WTC11 (cell line): ENCODE data around the gene SLC30A2. TPM values are rescaled to one million over a fixed set of nuclear protein-coding genes. Genes with fewer than 3 reads are reported as not detected.

Source experiments
- ATAC-seq: fragments of 200-7000 bp; cut with Tn5 transposase; 2 replicates; pipeline ENCODE4 v1.10.0; 2021; ENCODE audit warnings: mild to moderate bottlenecking, moderate library complexity
- CTCF ChIA-PET: fragments of 300-600 bp; sonication (Branson Sonifier 250); formaldehyde crosslinking; loops from one replicate; lab custom pipeline; 2021; ENCODE audit warnings: antibody characterized with exemption; lab: Charles Lee
- POLR2A ChIA-PET: fragments of 350-600 bp; sonication (Branson Sonifier 250); formaldehyde crosslinking; loops from one replicate; lab custom pipeline; 2021; ENCODE audit warnings: antibody characterized with exemption; lab: Charles Lee
- DNase-seq: peaks from one replicate; pipeline ENCODE4 v3.0.0; 2021; ENCODE audit warnings: low spot score
- H3K27ac Mint-ChIP-seq: 2 replicates; pipeline ENCODE4 v1.8.0; 2021; ENCODE audit warnings: mixed read lengths
- H3K27me3 Mint-ChIP-seq: 2 replicates; pipeline ENCODE4 v1.8.0; 2021; ENCODE audit warnings: low read depth, mild to moderate bottlenecking, moderate library complexity, mixed read lengths
- H3K36me3 Mint-ChIP-seq: 2 replicates; pipeline ENCODE4 v1.8.0; 2021; ENCODE audit warnings: mixed read lengths
- H3K4me1 Mint-ChIP-seq: 2 replicates; pipeline ENCODE4 v1.8.0; 2022; ENCODE audit warnings: mixed read lengths
- H3K4me3 Mint-ChIP-seq: 2 replicates; pipeline ENCODE4 v1.8.0; 2021; ENCODE audit warnings: mild to moderate bottlenecking, moderate library complexity, mixed read lengths
- H3K9me3 Mint-ChIP-seq: 2 replicates; pipeline ENCODE4 v1.8.0; 2021; ENCODE audit warnings: mixed read lengths
- E2F4 ChIP-seq: sonication (generic); formaldehyde crosslinking; IDR thresholded peaks from 2 replicates; pipeline ENCODE4 v1.8.1; 2022; ENCODE audit warnings: low read depth, mild to moderate bottlenecking, moderate library complexity, missing genetic modification reagents, borderline replicate concordance
- GRHL2 ChIP-seq: fragments of 250-450 bp; sonication (Bioruptor Pico); IDR thresholded peaks from 2 replicates; pipeline ENCODE4 v1.8.0; 2022; ENCODE audit warnings: mild to moderate bottlenecking, moderate library complexity; ENCODE audit not compliant: insufficient replicate concordance, severe bottlenecking
- GTF2I ChIP-seq: fragments of 250-450 bp; sonication (Bioruptor Pico); conservative IDR thresholded peaks from 2 replicates; pipeline ENCODE4 v1.4.0; 2021; ENCODE audit warnings: mild to moderate bottlenecking
- KAT7 ChIP-seq: sonication (generic); formaldehyde crosslinking; IDR thresholded peaks from 2 replicates; pipeline ENCODE4 v1.8.1; 2023; ENCODE audit warnings: missing genetic modification reagents, mild to moderate bottlenecking, borderline replicate concordance
- RELA ChIP-seq: sonication (generic); formaldehyde crosslinking; IDR thresholded peaks from 2 replicates; pipeline ENCODE4 v1.8.1; 2022; ENCODE audit warnings: missing genetic modification reagents, mild to moderate bottlenecking, borderline replicate concordance
- SP1 ChIP-seq: sonication (generic); formaldehyde crosslinking; conservative IDR thresholded peaks from 2 replicates; pipeline ENCODE4 v1.8.1; 2022; ENCODE audit warnings: missing genetic modification reagents
- TCF7 ChIP-seq: sonication (generic); formaldehyde crosslinking; IDR thresholded peaks from 2 replicates; pipeline ENCODE4 v1.8.0; 2022; ENCODE audit warnings: mild to moderate bottlenecking, low read depth, missing genetic modification reagents, moderate library complexity
- ZNF396 ChIP-seq: fragments of 250-450 bp; sonication (Bioruptor Pico); IDR thresholded peaks from 2 replicates; pipeline ENCODE4 v1.8.0; 2021; ENCODE audit warnings: mild to moderate bottlenecking, moderate library complexity, borderline replicate concordance
- ZNF671 ChIP-seq: fragments of 250-450 bp; sonication (Bioruptor Pico); IDR thresholded peaks from 2 replicates; pipeline ENCODE4 v1.8.0; 2021; ENCODE audit warnings: mild to moderate bottlenecking
- total RNA-seq: library from RNA; stranded (reverse); gene quantifications from 3 replicates; pipeline ENCODE4 v1.2.3, GENCODE V29; 2021
- TF ChIP-seq, protein P1 (sequence below): sonication (generic); formaldehyde crosslinking; IDR thresholded peaks from 2 replicates; pipeline ENCODE4 v1.8.1; 2023; ENCODE audit warnings: mild to moderate bottlenecking, missing genetic modification reagents
- TF ChIP-seq, protein P2 (sequence below): sonication (generic); formaldehyde crosslinking; IDR thresholded peaks from 2 replicates; pipeline ENCODE4 v1.8.1; 2023; ENCODE audit warnings: mild to moderate bottlenecking, moderate library complexity, missing genetic modification reagents
- TF ChIP-seq, protein P3 (sequence below): sonication (generic); formaldehyde crosslinking; IDR thresholded peaks from 2 replicates; pipeline ENCODE4 v1.8.1; 2022; ENCODE audit warnings: mild to moderate bottlenecking, moderate library complexity, missing genetic modification reagents
- TF ChIP-seq, protein P4 (sequence below): fragments of 250-450 bp; sonication (Bioruptor Pico); conservative IDR thresholded peaks from 2 replicates; pipeline ENCODE4 v1.9.0; 2021; ENCODE audit warnings: mild to moderate bottlenecking
- TF ChIP-seq, protein P5 (sequence below): sonication (generic); formaldehyde crosslinking; conservative IDR thresholded peaks from 2 replicates; pipeline ENCODE4 v1.8.1; 2023; ENCODE audit warnings: mild to moderate bottlenecking, low read depth, missing genetic modification reagents, moderate library complexity

The SLC30A2 gene
- total RNA-seq, 1 experiment from 2014 or later, result 0.15 TPM

GRCh38 chr1:26029864-26030481 lies 15.9 kb downstream of the SLC30A2 start:
- H3K27me3 Mint-ChIP-seq, result peaks cover 35% of the 10 kb centered on the region
- DNase-seq (no peak), ATAC-seq (peak; percentile 34)
- no peaks in the 10 kb centered on the region for H3K36me3 Mint-ChIP-seq
- H3K27ac Mint-ChIP-seq, result no peak overlapping the region
- H3K4me1 Mint-ChIP-seq, result peaks cover 8% of the 10 kb centered on the region; the same call in 1 of the 2 replicates
- CTCF ChIA-PET, result interaction anchor here (0.6 to 2.1 kb wide), 31 partner anchors 9 to 485 kb away, joined by 3 to 33 read pairs (median 5); partner anchors contain the start of genes CEP85, EXTL1, MTFR1L and PAFAH2
- H3K4me3 Mint-ChIP-seq, result no peak overlapping the region
- H3K9me3 Mint-ChIP-seq, result no peaks in the 10 kb centered on the region
- TF ChIP-seq GTF2I (CRISPR knock-in tag), result 0 out of 2 replicates have a peak, but pooled peaks have one; percentile 33
- TF ChIP-seq, protein P1, sequence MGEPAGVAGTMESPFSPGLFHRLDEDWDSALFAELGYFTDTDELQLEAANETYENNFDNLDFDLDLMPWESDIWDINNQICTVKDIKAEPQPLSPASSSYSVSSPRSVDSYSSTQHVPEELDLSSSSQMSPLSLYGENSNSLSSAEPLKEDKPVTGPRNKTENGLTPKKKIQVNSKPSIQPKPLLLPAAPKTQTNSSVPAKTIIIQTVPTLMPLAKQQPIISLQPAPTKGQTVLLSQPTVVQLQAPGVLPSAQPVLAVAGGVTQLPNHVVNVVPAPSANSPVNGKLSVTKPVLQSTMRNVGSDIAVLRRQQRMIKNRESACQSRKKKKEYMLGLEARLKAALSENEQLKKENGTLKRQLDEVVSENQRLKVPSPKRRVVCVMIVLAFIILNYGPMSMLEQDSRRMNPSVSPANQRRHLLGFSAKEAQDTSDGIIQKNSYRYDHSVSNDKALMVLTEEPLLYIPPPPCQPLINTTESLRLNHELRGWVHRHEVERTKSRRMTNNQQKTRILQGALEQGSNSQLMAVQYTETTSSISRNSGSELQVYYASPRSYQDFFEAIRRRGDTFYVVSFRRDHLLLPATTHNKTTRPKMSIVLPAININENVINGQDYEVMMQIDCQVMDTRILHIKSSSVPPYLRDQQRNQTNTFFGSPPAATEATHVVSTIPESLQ, result no peak
- POLR2A ChIA-PET, result interaction anchor here (0.6 kb wide), 2 partner anchors 93 to 797 kb away, joined by 3 to 7 read pairs; no protein-coding TSS in a partner anchor

- ATAC-seq, result peak; percentile 17
- Mint-ChIP-seq H3K4me1 (peaks cover 2% of the 10 kb centered on the region; the same call in 1 of the 2 replicates), H3K36me3 (no peaks in the 10 kb centered on the region), H3K27me3 (peaks cover 28% of the 10 kb centered on the region), H3K27ac (no peak overlapping the region), H3K9me3 (no peaks in the 10 kb centered on the region), H3K4me3 (no peak overlapping the region)
- CTCF ChIA-PET, result interaction anchor here (0.6 to 2.1 kb wide), 31 partner anchors 8 to 486 kb away, joined by 3 to 33 read pairs (median 5); partner anchors contain the start of genes CEP85, EXTL1, MTFR1L and PAFAH2
- POLR2A ChIA-PET, result interaction anchor here (0.6 kb wide), 2 partner anchors 92 to 797 kb away, joined by 3 to 7 read pairs; no protein-coding TSS in a partner anchor
- no peak for DNase-seq
- no peak for TF ChIP-seq TCF7 (CRISPR knock-in tag)
- no peak for TF ChIP-seq RELA (CRISPR knock-in tag)
- TF ChIP-seq, protein P2, sequence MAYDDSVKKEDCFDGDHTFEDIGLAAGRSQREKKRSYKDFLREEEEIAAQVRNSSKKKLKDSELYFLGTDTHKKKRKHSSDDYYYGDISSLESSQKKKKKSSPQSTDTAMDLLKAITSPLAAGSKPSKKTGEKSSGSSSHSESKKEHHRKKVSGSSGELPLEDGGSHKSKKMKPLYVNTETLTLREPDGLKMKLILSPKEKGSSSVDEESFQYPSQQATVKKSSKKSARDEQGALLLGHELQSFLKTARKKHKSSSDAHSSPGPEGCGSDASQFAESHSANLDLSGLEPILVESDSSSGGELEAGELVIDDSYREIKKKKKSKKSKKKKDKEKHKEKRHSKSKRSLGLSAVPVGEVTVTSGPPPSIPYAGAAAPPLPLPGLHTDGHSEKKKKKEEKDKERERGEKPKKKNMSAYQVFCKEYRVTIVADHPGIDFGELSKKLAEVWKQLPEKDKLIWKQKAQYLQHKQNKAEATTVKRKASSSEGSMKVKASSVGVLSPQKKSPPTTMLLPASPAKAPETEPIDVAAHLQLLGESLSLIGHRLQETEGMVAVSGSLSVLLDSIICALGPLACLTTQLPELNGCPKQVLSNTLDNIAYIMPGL (CRISPR knock-in tag), result no peak
- no peak for TF ChIP-seq GRHL2 (CRISPR knock-in tag)
- no peak for TF ChIP-seq ZNF671 (CRISPR knock-in tag)
- TF ChIP-seq KAT7 (CRISPR knock-in tag), result no peak
- no peak for TF ChIP-seq E2F4
- TF ChIP-seq, protein P3, sequence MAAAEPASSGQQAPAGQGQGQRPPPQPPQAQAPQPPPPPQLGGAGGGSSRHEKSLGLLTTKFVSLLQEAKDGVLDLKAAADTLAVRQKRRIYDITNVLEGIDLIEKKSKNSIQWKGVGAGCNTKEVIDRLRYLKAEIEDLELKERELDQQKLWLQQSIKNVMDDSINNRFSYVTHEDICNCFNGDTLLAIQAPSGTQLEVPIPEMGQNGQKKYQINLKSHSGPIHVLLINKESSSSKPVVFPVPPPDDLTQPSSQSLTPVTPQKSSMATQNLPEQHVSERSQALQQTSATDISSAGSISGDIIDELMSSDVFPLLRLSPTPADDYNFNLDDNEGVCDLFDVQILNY (CRISPR knock-in tag), result no peak
- TF ChIP-seq, protein P4, sequence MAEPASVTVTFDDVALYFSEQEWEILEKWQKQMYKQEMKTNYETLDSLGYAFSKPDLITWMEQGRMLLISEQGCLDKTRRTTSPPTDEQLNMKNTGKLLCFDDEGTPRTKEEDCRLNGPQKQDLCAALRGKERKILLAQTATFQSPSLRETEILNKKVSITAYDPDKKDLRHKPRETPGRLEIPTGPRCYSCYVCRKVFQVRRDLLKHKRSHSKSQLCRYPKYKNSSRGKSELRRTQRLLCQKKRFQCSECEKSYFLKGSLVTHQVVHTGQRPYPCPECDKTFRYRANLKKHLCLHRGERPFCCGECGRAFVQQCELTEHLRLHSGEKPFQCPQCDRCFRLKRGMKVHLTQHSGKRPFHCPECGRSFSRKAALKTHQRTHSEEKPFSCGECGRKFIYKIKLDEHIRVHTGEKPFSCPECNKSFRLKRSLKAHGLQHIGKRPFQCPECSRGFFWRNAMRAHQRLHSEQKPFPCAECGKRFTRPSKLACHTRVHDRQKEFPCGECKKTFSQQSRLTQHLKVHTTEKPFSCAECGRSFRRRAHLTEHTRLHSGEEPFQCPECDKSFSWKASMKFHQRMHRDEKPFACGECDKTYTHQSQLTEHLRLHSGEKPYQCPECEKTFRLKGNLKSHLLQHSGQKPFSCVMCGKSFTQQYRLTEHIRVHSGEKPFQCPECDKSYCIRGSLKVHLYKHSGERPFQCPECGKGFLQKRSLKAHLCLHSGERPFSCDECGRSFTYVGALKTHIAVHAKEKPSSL (CRISPR knock-in tag), result no peak
- TF ChIP-seq, protein P1, result no peak
- TF ChIP-seq SP1 (CRISPR knock-in tag), result no peak
- TF ChIP-seq, protein P5, sequence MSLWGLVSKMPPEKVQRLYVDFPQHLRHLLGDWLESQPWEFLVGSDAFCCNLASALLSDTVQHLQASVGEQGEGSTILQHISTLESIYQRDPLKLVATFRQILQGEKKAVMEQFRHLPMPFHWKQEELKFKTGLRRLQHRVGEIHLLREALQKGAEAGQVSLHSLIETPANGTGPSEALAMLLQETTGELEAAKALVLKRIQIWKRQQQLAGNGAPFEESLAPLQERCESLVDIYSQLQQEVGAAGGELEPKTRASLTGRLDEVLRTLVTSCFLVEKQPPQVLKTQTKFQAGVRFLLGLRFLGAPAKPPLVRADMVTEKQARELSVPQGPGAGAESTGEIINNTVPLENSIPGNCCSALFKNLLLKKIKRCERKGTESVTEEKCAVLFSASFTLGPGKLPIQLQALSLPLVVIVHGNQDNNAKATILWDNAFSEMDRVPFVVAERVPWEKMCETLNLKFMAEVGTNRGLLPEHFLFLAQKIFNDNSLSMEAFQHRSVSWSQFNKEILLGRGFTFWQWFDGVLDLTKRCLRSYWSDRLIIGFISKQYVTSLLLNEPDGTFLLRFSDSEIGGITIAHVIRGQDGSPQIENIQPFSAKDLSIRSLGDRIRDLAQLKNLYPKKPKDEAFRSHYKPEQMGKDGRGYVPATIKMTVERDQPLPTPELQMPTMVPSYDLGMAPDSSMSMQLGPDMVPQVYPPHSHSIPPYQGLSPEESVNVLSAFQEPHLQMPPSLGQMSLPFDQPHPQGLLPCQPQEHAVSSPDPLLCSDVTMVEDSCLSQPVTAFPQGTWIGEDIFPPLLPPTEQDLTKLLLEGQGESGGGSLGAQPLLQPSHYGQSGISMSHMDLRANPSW (CRISPR knock-in tag), result no peak
- TF ChIP-seq ZNF396 (CRISPR knock-in tag), result no peak
Observed at GRCh38 chr1:26029054-26029863, 16.7 kb downstream of the SLC30A2 start.
